HepG2 (cell line): ENCODE measurements around the gene CAPZA1. TPM values are rescaled to one million over a fixed set of nuclear protein-coding genes. Genes with fewer than 3 reads are reported as not detected.

Experiments used
- ATF7 ChIP-seq, 2 experiments: fragments of 450-650 bp in 1 of 2; sonication (generic) in 1 of 2; formaldehyde crosslinking in 1 of 2; IDR thresholded peaks; 2 replicates each; pipeline versions ENCODE4 v1.4.0 to v1.6.1; 2016 to 2020; ENCODE audit warnings: antibody characterized with exemption in 1 of 2, mild to moderate bottlenecking in 1 of 2, missing genetic modification reagents in 1 of 2
- BATF2 ChIP-seq: sonication (generic); formaldehyde crosslinking; IDR thresholded peaks from 2 replicates; pipeline ENCODE4 v1.8.0; 2022; ENCODE audit warnings: mild to moderate bottlenecking, missing genetic modification reagents, moderate library complexity
- BRCA1 ChIP-seq: sonication (generic); formaldehyde crosslinking; IDR thresholded peaks from 2 replicates; pipeline ENCODE4 v1.4.0; 2020; ENCODE audit warnings: missing genetic modification reagents
- CBX5 ChIP-seq: sonication (generic); formaldehyde crosslinking; IDR thresholded peaks from 2 replicates; pipeline ENCODE4 v1.4.0; 2020; ENCODE audit warnings: missing genetic modification reagents, borderline replicate concordance
- CENPT ChIP-seq: sonication (generic); formaldehyde crosslinking; IDR thresholded peaks from 2 replicates; pipeline ENCODE4 v1.8.0; 2022; ENCODE audit warnings: low read depth, mild to moderate bottlenecking, moderate library complexity, missing genetic modification reagents
- DMAP1 ChIP-seq: IDR thresholded peaks from 2 replicates; pipeline ENCODE4 v1.6.1; 2016
- FIP1L1 ChIP-seq: fragments of 200-400 bp; formaldehyde crosslinking; IDR thresholded peaks from 2 replicates; pipeline ENCODE4 v1.6.1; 2018; ENCODE audit warnings: low read depth, mild to moderate bottlenecking, low read length, moderate library complexity, borderline replicate concordance; ENCODE audit not compliant: insufficient read depth
- FOSL1 ChIP-seq: sonication (generic); formaldehyde crosslinking; IDR thresholded peaks from 2 replicates; pipeline ENCODE4 v1.9.0; 2021; ENCODE audit warnings: missing genetic modification reagents, borderline replicate concordance
- FOXP1 ChIP-seq, 2 experiments: fragments of 450-650 bp in 1 of 2; IDR thresholded peaks; 2 replicates each; pipeline ENCODE4 v1.6.1; 2017 to 2018; ENCODE audit warnings: antibody characterized with exemption in 1 of 2
- GATAD1 ChIP-seq: IDR thresholded peaks from 2 replicates; pipeline ENCODE4 v1.6.1; 2016; ENCODE audit warnings: missing genetic modification reagents, missing compliant biosample characterization
- GTF2F1 ChIP-seq: fragments of 150-350 bp; IDR thresholded peaks from 2 replicates; pipeline ENCODE4 v1.6.1; 2014; ENCODE audit warnings: low read length
- HNRNPL ChIP-seq: fragments of 200-400 bp; formaldehyde crosslinking; IDR thresholded peaks from 2 replicates; pipeline ENCODE4 v1.6.1; 2017; ENCODE audit warnings: mild to moderate bottlenecking, low read depth, low read length
- JUN ChIP-seq: sonication (generic); formaldehyde crosslinking; IDR thresholded peaks from 2 replicates; pipeline ENCODE4 v1.4.0; 2020; ENCODE audit warnings: mild to moderate bottlenecking, missing genetic modification reagents
- KAT2B ChIP-seq: fragments of 150-350 bp; IDR thresholded peaks from 2 replicates; pipeline ENCODE4 v1.6.1; 2014; ENCODE audit warnings: low read depth, low read length, borderline replicate concordance
- PHF21A ChIP-seq: sonication (generic); formaldehyde crosslinking; IDR thresholded peaks from 2 replicates; pipeline ENCODE4 v1.5.0; 2020; ENCODE audit warnings: mild to moderate bottlenecking, missing genetic modification reagents
- SOX5 ChIP-seq: IDR thresholded peaks from 2 replicates; pipeline ENCODE4 v1.6.1; 2016; ENCODE audit warnings: borderline replicate concordance
- TARDBP ChIP-seq: sonication (generic); formaldehyde crosslinking; IDR thresholded peaks from 2 replicates; pipeline ENCODE4 v1.8.0; 2022; ENCODE audit warnings: mild to moderate bottlenecking, missing genetic modification reagents
- U2AF2 ChIP-seq: fragments of 200-400 bp; formaldehyde crosslinking; IDR thresholded peaks from 2 replicates; pipeline ENCODE4 v1.6.1; 2017; ENCODE audit warnings: low read depth, mild to moderate bottlenecking, low read length
- ZNF235 ChIP-seq: sonication (generic); formaldehyde crosslinking; IDR thresholded peaks from 2 replicates; pipeline ENCODE4 v1.8.1; 2023; ENCODE audit warnings: mild to moderate bottlenecking, missing genetic modification reagents, borderline replicate concordance
- ZNF263 ChIP-seq: sonication (generic); formaldehyde crosslinking; IDR thresholded peaks from 2 replicates; pipeline ENCODE4 v1.4.0; 2020; ENCODE audit warnings: missing genetic modification reagents
- ZNF331 ChIP-seq: sonication (generic); formaldehyde crosslinking; IDR thresholded peaks from 2 replicates; pipeline ENCODE4 v1.4.0; 2020; ENCODE audit warnings: missing genetic modification reagents
- ZNF382 ChIP-seq: sonication (generic); formaldehyde crosslinking; IDR thresholded peaks from 2 replicates; pipeline ENCODE4 v1.5.0; 2020; ENCODE audit warnings: missing genetic modification reagents, mild to moderate bottlenecking, borderline replicate concordance
- ZNF580 ChIP-seq: IDR thresholded peaks from 2 replicates; pipeline ENCODE4 v1.6.1; 2016; ENCODE audit warnings: low read depth, borderline replicate concordance
- ZNF605 ChIP-seq: sonication (generic); formaldehyde crosslinking; IDR thresholded peaks from 2 replicates; pipeline ENCODE4 v1.8.0; 2022; ENCODE audit warnings: mild to moderate bottlenecking, missing genetic modification reagents
- ZNF691 ChIP-seq: sonication (generic); formaldehyde crosslinking; IDR thresholded peaks from 2 replicates; pipeline ENCODE4 v1.4.0; 2020; ENCODE audit warnings: missing genetic modification reagents, low read depth, mild to moderate bottlenecking, borderline replicate concordance
- ZNF746 ChIP-seq: sonication (generic); formaldehyde crosslinking; IDR thresholded peaks from 2 replicates; pipeline ENCODE4 v1.8.0; 2022; ENCODE audit warnings: mild to moderate bottlenecking, missing genetic modification reagents
- ZNF766 ChIP-seq: sonication (generic); formaldehyde crosslinking; IDR thresholded peaks from 2 replicates; pipeline ENCODE4 v1.5.0; 2020; ENCODE audit warnings: missing genetic modification reagents, borderline replicate concordance
- ZNF770 ChIP-seq: sonication (generic); formaldehyde crosslinking; IDR thresholded peaks from 2 replicates; pipeline ENCODE4 v1.5.0; 2020; ENCODE audit warnings: mild to moderate bottlenecking, missing genetic modification reagents
- ZNF773 ChIP-seq: sonication (generic); formaldehyde crosslinking; IDR thresholded peaks from 2 replicates; pipeline ENCODE4 v1.4.0; 2020; ENCODE audit warnings: missing genetic modification reagents, borderline replicate concordance
- polyA plus RNA-seq, 8 experiments: library from polyadenylated mRNA; depleted of rRNA in 3 of 8; stranded (reverse) in 7 of 8; unstranded in 1 of 8; fragments of >200 nt; fragmentation: Illumina TruSeq in 4 of 8; extraction: Trizol in 4 of 8; gene quantifications; 2 replicates each; pipeline versions ENCODE4 v1.2.1 to v1.2.3, GENCODE V29; 2011 to 2016; ENCODE audit warnings: low read depth in 4 of 8, missing spikeins in 1 of 8, mixed read lengths in 1 of 8; ENCODE audit not compliant: insufficient read depth in 1 of 8
- total RNA-seq, 5 experiments: library from RNA; depleted of rRNA; stranded (reverse); fragments of >200 nt; fragmentation: Illumina TruSeq; extraction: Trizol; gene quantifications; 2 replicates each; pipeline ENCODE4 v1.2.3, GENCODE V29; 2016; ENCODE audit warnings: low read depth in 1 of 5

The CAPZA1 gene
- total and polyA plus RNA-seq, 2 of the 13 experiments (the other 11 are each of a cell fraction or from before 2014, with no cell fraction given), result 67.0 to 117 TPM

GRCh38 chr1:112674986-112675727 is 55.5 kb downstream of the CAPZA1 start (continued):
- TF ChIP-seq BATF2 (CRISPR knock-in tag) (no peak), CENPT (CRISPR knock-in tag) (no peak; the same call in 1 of the 2 replicates), GTF2F1 (no peak), ZNF235 (CRISPR knock-in tag) (no peak), ZNF580 (CRISPR knock-in tag) (no peak), ZNF746 (CRISPR knock-in tag) (no peak; the same call in 1 of the 2 replicates), ZNF263 (CRISPR knock-in tag) (no peak), FOXP1 (IDR thresholded peaks at IDR 0.05) (no peak), FOXP1 (CRISPR knock-in tag; IDR thresholded peaks at IDR 0.05) (no peak), ZNF766 (CRISPR knock-in tag) (no peak), HNRNPL (no peak), GATAD1 (no peak), PHF21A (CRISPR knock-in tag) (peak; percentile 67), BRCA1 (CRISPR knock-in tag) (no peak), ZNF773 (CRISPR knock-in tag) (no peak), JUN (CRISPR knock-in tag) (no peak), KAT2B (no peak), SOX5 (CRISPR knock-in tag) (no peak), U2AF2 (no peak), FOSL1 (CRISPR knock-in tag) (no peak), FIP1L1 (no peak), TARDBP (CRISPR knock-in tag) (no peak), ATF7 (IDR thresholded peaks at IDR 0.05) (no peak), ATF7 (CRISPR knock-in tag; IDR thresholded peaks at IDR 0.05) (no peak), ZNF691 (CRISPR knock-in tag) (no peak), DMAP1 (CRISPR knock-in tag) (no peak), ZNF382 (CRISPR knock-in tag) (no peak), ZNF770 (CRISPR knock-in tag) (peak; percentile 64), CBX5 (no peak), ZNF605 (peak; percentile 3; the same call in 1 of the 2 replicates), ZNF331 (CRISPR knock-in tag) (no peak)
